Activated naive CD4-positive, alpha-beta T cell treated with anti-CD3 and anti-CD28 coated beads, Interleukin-2, amount 50 U/mL, for 24 hours (primary cell): Measurements from ENCODE around the gene CHCHD4.

Experiments used
- H3K27ac Mint-ChIP-seq: one replicate; pipeline ENCODE4 v1.8.0; 2021; ENCODE audit warnings: mild to moderate bottlenecking, mixed read lengths
- H3K27me3 Mint-ChIP-seq: one replicate; pipeline ENCODE4 v1.8.0; 2021; ENCODE audit warnings: mixed read lengths
- H3K36me3 Mint-ChIP-seq: one replicate; pipeline ENCODE4 v1.8.0; 2021; ENCODE audit warnings: mixed read lengths
- H3K4me1 Mint-ChIP-seq: one replicate; pipeline ENCODE4 v1.8.0; 2021; ENCODE audit warnings: mixed read lengths
- H3K4me3 Mint-ChIP-seq: one replicate; pipeline ENCODE4 v1.8.0; 2021; ENCODE audit warnings: mild to moderate bottlenecking, mixed read lengths
- H3K9me3 Mint-ChIP-seq: one replicate; pipeline ENCODE4 v1.8.0; 2021; ENCODE audit warnings: mixed read lengths

The CHCHD4 gene

GRCh38 chr3:14124615-14125192 is at the start of gene CHCHD4, which contains the start of gene TMEM43:
Gene CHCHD4 (minus strand): TSS chr3:14124870. CDS start chr3:14124676, 194 bp downstream.
Gene TMEM43 (plus strand): TSS chr3:14125052. CDS start chr3:14125194, 142 bp downstream.
- H3K9me3 Mint-ChIP-seq: no peaks in the 10 kb centered on the region
- peak within 1 kb of the TSS; percentile 98 for H3K4me3 Mint-ChIP-seq
- H3K27ac Mint-ChIP-seq: peak within 1 kb of the TSS; percentile 95
- H3K36me3 Mint-ChIP-seq: peaks cover 18% of the 10 kb centered on the region
- no peaks in the 10 kb centered on the region for H3K27me3 Mint-ChIP-seq
- H3K4me1 Mint-ChIP-seq: peaks cover 59% of the 10 kb centered on the region

DNA sequence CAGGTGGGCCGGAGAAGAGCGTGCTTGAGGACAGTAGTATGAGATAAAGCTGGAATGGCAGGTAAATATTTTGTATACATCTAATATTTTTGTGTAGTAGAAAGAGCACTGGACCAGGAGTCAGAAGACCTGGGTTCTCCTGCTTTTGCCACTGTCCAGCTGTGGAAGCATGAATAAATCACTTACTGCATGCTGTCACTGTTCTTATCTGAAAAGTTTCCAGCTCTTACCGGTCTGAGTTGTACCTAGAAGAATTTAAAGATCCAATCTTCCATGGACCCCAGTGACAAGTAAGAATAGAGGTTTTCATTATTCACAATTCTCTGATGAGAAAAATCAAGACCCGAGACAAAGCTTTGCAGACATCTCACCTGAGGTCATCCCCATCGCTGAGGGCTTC is 47.8 kb upstream of the CHCHD4 start:
- peaks cover 77% of the 10 kb centered on the region for H3K4me1 Mint-ChIP-seq
- H3K27ac Mint-ChIP-seq: peak overlapping the region; percentile 37
- peaks cover 33% of the 10 kb centered on the region for H3K36me3 Mint-ChIP-seq
- no peak overlapping the region for H3K4me3 Mint-ChIP-seq
- no peaks in the 10 kb centered on the region for H3K9me3 Mint-ChIP-seq
- no peaks in the 10 kb centered on the region for H3K27me3 Mint-ChIP-seq

GRCh38 chr3:14170531-14171159 is 46.0 kb upstream of the CHCHD4 start:
- peaks cover 41% of the 10 kb centered on the region for H3K36me3 Mint-ChIP-seq
- H3K4me1 Mint-ChIP-seq: peaks cover 65% of the 10 kb centered on the region
- H3K4me3 Mint-ChIP-seq: no peak overlapping the region
- H3K27ac Mint-ChIP-seq: peak overlapping the region; percentile 56
- H3K9me3 Mint-ChIP-seq: no peaks in the 10 kb centered on the region
- no peaks in the 10 kb centered on the region for H3K27me3 Mint-ChIP-seq

GRCh38 chr3:14169871-14170270 is 45.2 kb upstream of the CHCHD4 start:
- peaks cover 57% of the 10 kb centered on the region for H3K4me1 Mint-ChIP-seq
- H3K9me3 Mint-ChIP-seq: no peaks in the 10 kb centered on the region
- H3K27ac Mint-ChIP-seq: no peak overlapping the region
- H3K4me3 Mint-ChIP-seq: no peak overlapping the region
- H3K27me3 Mint-ChIP-seq: no peaks in the 10 kb centered on the region
- H3K36me3 Mint-ChIP-seq: peaks cover 43% of the 10 kb centered on the region

- Mint-ChIP-seq H3K4me3 (no peak overlapping the region), H3K27ac (no peak overlapping the region), H3K36me3 (peaks cover 48% of the 10 kb centered on the region), H3K9me3 (no peaks in the 10 kb centered on the region), H3K27me3 (no peaks in the 10 kb centered on the region), H3K4me1 (peaks cover 53% of the 10 kb centered on the region)
Measured at GRCh38 chr3:14169435-14169834, 44.8 kb upstream of the CHCHD4 start.

DNA sequence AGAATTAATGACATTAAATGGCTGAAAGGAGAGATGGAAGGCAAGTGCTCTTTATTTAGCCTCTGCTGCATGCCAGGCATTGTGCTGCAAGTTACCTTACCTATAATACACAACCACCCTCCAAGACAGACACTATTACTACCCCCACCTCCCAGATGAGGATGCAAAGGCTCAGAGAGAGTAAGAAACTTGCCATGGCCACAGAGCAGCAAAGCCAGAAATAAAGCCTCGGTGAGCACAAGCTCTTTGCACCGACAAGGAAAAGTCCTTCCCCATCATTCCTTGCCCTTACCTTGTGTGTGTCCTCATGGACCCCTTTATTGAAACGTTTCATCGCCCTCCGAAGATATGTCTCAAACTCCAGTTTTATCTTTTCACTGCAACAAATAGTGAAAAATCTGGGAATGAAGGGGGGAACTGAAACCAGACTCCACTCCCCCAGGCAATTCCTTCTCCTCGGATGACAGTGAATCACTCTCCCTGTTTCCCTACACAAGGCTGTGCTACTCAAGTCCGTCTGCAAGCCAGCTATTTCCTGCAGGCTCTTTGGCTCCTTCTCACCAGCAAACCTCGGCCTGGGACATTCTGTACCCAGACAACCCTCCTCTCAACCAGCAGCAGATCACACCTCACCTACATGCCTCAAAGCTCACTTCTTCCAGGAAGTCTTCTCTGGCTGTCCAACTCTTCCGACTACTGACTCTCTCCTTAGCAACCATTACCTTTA is 42.4 kb upstream of the CHCHD4 start:
- Mint-ChIP-seq H3K27ac (no peak overlapping the region), H3K4me1 (peaks cover 34% of the 10 kb centered on the region), H3K27me3 (no peaks in the 10 kb centered on the region), H3K4me3 (no peak overlapping the region), H3K9me3 (peaks cover under 1% of the 10 kb centered on the region), H3K36me3 (peaks cover 60% of the 10 kb centered on the region)

DNA sequence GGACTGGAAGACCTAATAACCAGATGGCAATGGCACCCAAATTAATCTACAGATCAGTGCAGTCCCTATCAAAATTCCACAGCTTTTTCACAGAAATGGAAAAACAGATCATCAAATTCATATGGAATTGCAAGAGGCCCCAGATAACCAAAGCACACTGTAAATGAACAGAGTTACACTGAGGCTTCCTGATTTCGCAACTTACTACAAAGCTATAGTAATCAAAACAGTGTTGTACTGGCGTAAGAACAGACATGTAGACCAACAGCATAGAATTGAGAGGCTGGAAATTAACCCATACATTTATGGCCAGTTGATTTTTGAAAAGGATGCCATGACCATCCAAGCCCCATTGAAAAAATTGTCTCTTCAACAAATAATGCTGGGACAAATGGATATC is 37.5 kb upstream of the CHCHD4 start:
- Mint-ChIP-seq H3K4me3 (no peak overlapping the region), H3K27me3 (no peaks in the 10 kb centered on the region), H3K27ac (no peak overlapping the region), H3K4me1 (peaks cover 4% of the 10 kb centered on the region), H3K36me3 (peaks cover 54% of the 10 kb centered on the region), H3K9me3 (peaks cover 11% of the 10 kb centered on the region)

GRCh38 chr3:14161282-14161681 is 36.6 kb upstream of the CHCHD4 start:
- peaks cover 56% of the 10 kb centered on the region for H3K36me3 Mint-ChIP-seq
- H3K27ac Mint-ChIP-seq: no peak overlapping the region
- H3K9me3 Mint-ChIP-seq: peaks cover 11% of the 10 kb centered on the region

DNA sequence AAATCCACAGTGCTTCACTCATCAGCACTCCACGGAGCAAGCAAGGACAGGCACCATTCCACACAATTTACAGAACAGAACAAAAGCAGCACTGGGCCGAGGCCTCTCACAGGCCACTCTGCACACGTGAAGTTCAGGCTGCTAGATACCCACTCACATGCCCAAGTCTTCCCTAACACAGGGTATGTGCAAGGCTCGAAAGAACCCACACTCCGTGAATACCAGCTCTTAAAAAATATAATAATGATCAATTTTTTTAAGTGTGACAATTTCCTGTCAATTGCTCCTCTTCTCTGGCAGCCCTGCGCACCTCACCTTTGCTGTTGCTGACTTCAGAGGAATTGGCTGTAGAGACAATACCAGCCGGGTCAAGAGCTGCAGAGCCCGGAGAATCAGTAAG is 34.8 kb upstream of the CHCHD4 start:
- Mint-ChIP-seq H3K36me3 (peaks cover 47% of the 10 kb centered on the region), H3K27me3 (no peaks in the 10 kb centered on the region), H3K9me3 (peaks cover 11% of the 10 kb centered on the region), H3K4me1 (peaks cover 18% of the 10 kb centered on the region), H3K4me3 (no peak overlapping the region), H3K27ac (no peak overlapping the region)

More at GRCh38 chr3:14161282-14161681, 36.6 kb upstream of the CHCHD4 start:
- Mint-ChIP-seq H3K4me3 (no peak overlapping the region), H3K27me3 (no peaks in the 10 kb centered on the region), H3K4me1 (peaks cover 7% of the 10 kb centered on the region)

GRCh38 chr3:14158370-14158769 is 33.7 kb upstream of the CHCHD4 start:
- H3K9me3 Mint-ChIP-seq: peaks cover 11% of the 10 kb centered on the region
- no peak overlapping the region for H3K4me3 Mint-ChIP-seq
- peaks cover 41% of the 10 kb centered on the region for H3K36me3 Mint-ChIP-seq
- no peaks in the 10 kb centered on the region for H3K27me3 Mint-ChIP-seq
- peaks cover 21% of the 10 kb centered on the region for H3K4me1 Mint-ChIP-seq
- no peak overlapping the region for H3K27ac Mint-ChIP-seq

GRCh38 chr3:14157951-14158350 is 33.3 kb upstream of the CHCHD4 start:
- peaks cover 38% of the 10 kb centered on the region for H3K36me3 Mint-ChIP-seq
- no peaks in the 10 kb centered on the region for H3K27me3 Mint-ChIP-seq
- no peak overlapping the region for H3K27ac Mint-ChIP-seq
- H3K4me1 Mint-ChIP-seq: peaks cover 21% of the 10 kb centered on the region
- peaks cover 11% of the 10 kb centered on the region for H3K9me3 Mint-ChIP-seq
- H3K4me3 Mint-ChIP-seq: no peak overlapping the region

- H3K4me3 Mint-ChIP-seq: no peak overlapping the region
- peaks cover 11% of the 10 kb centered on the region for H3K9me3 Mint-ChIP-seq
- H3K27me3 Mint-ChIP-seq: no peaks in the 10 kb centered on the region
- peaks cover 28% of the 10 kb centered on the region for H3K36me3 Mint-ChIP-seq
- H3K27ac Mint-ChIP-seq: no peak overlapping the region
- peaks cover 21% of the 10 kb centered on the region for H3K4me1 Mint-ChIP-seq
Measured at GRCh38 chr3:14156843-14157561, 32.3 kb upstream of the CHCHD4 start.

GRCh38 chr3:14156201-14156600 is 31.5 kb upstream of the CHCHD4 start:
- H3K9me3 Mint-ChIP-seq: peaks cover 3% of the 10 kb centered on the region
- peaks cover 20% of the 10 kb centered on the region for H3K36me3 Mint-ChIP-seq
- peaks cover 21% of the 10 kb centered on the region for H3K4me1 Mint-ChIP-seq
- H3K27me3 Mint-ChIP-seq: no peaks in the 10 kb centered on the region
- H3K27ac Mint-ChIP-seq: no peak overlapping the region
- no peak overlapping the region for H3K4me3 Mint-ChIP-seq

DNA sequence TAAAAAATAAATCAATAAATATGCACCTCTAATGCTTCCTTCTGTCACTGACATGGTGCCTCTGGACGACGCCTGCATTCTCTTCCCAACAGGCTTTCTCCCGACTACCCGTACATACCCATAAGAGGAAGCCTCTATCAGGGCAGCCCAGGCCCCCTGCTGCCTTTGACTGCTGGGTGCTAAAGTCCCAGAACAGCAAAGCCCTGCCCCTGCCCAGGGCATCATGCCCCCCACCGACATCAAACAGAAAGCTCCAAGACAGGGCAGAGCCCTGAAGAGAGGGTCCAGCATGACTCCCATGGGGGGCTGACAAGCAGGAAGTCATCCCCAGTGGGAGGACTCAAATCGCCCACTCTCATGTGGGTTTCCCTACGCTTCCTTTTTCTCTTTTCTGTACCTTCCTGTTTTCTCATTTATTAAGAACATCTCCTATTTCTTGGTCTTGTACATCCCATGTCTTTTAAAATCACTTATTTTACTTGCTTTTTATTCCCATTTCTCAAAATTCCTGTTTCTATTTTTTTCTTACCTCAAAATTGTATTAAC is 30.3 kb upstream of the CHCHD4 start:
- peak overlapping the region; percentile 74 for H3K27ac Mint-ChIP-seq
- peaks cover 21% of the 10 kb centered on the region for H3K4me1 Mint-ChIP-seq
- H3K36me3 Mint-ChIP-seq: peaks cover 11% of the 10 kb centered on the region
- H3K9me3 Mint-ChIP-seq: no peaks in the 10 kb centered on the region
- H3K27me3 Mint-ChIP-seq: no peaks in the 10 kb centered on the region
- H3K4me3 Mint-ChIP-seq: no peak overlapping the region

DNA sequence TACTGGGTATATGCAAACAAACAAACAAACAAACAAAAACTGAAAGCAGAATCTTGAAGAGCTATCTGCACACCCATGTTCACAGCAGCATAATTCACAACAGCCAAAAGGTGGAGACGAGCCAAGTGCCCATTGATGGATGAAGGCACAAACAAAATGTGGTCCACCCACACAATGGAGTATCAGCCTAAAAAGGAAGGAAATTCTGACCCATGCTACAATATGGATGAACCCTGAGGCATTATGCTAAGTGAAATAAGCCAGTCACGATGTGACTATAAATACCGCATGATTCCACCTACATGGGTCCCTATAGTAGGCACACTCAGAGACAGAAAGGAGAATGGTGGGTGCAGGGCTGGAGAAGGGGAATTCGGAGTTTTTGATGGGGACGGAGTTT is 29.6 kb upstream of the CHCHD4 start:
- Mint-ChIP-seq H3K27me3 (no peaks in the 10 kb centered on the region), H3K9me3 (no peaks in the 10 kb centered on the region), H3K36me3 (peaks cover 11% of the 10 kb centered on the region), H3K4me1 (peaks cover 21% of the 10 kb centered on the region), H3K4me3 (no peak overlapping the region), H3K27ac (peak overlapping the region; percentile 48)
